Glutamatergic neuron (in vitro differentiated cells): ENCODE results near the gene METTL25B. TPM values are rescaled to one million over a fixed set of nuclear protein-coding genes. Genes with fewer than 3 reads are reported as not detected.

Source experiments
- DNase-seq: peaks from one replicate; pipeline ENCODE4 v3.0.0; 2022
- H3K27ac Mint-ChIP-seq: one replicate; pipeline ENCODE4 v1.8.0; 2020; ENCODE audit warnings: mild to moderate bottlenecking, mixed read lengths, inconsistent platforms; ENCODE audit not compliant: unreplicated experiment
- H3K27me3 Mint-ChIP-seq: one replicate; pipeline ENCODE4 v1.8.0; 2020; ENCODE audit warnings: mild to moderate bottlenecking, moderate library complexity, mixed read lengths, inconsistent platforms; ENCODE audit not compliant: unreplicated experiment
- H3K36me3 Mint-ChIP-seq: one replicate; pipeline ENCODE4 v1.8.0; 2020; ENCODE audit warnings: mild to moderate bottlenecking, mixed read lengths, inconsistent platforms; ENCODE audit not compliant: unreplicated experiment
- H3K4me1 Mint-ChIP-seq: one replicate; pipeline ENCODE4 v1.8.0; 2020; ENCODE audit warnings: mild to moderate bottlenecking, low read depth, mixed read lengths, inconsistent platforms; ENCODE audit not compliant: unreplicated experiment
- H3K4me3 Mint-ChIP-seq: one replicate; pipeline ENCODE4 v1.8.0; 2020; ENCODE audit warnings: mild to moderate bottlenecking, mixed read lengths, inconsistent platforms; ENCODE audit not compliant: unreplicated experiment
- H3K9me3 Mint-ChIP-seq: one replicate; pipeline ENCODE4 v1.8.0; 2020; ENCODE audit warnings: mild to moderate bottlenecking, moderate library complexity, mixed read lengths, inconsistent platforms; ENCODE audit not compliant: unreplicated experiment
- CTCF ChIP-seq: fragments of 200-600 bp; sonication (generic); IDR thresholded peaks from one replicate; pipeline ENCODE4 v1.5.0; 2021; ENCODE audit not compliant: partially characterized antibody, unreplicated experiment
- total RNA-seq: library from RNA; stranded (reverse); fragmentation: NEBNext Ultra II Directional; extraction: Animal tissue kit (Norgen Biotek cat#: 25700); gene quantifications from one replicate; pipeline ENCODE4 v1.2.1, GENCODE V29; 2021; ENCODE audit not compliant: unreplicated experiment

Gene METTL25B
- total RNA-seq, 1 donor from 2014 or later: 27.1 TPM

DNA sequence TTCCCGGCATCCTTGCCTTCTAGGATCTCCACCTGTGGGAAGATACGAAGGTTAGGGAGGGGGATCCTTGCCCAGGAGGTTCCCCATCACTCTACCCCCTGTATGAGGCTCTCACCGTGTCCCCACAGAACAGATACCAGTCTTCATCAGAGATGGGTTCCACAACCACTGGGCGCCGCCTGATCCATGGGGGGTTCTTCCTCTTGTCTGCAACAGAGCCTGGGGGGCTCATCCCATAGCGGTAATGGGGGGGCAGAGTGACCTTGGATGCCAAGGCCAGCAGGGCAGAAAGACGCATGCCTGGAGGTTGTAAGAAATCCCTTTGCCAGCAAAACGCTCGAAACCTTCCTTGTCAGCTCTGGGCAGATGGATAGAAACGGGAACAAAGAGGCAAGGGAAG lies 10.1 kb downstream of the METTL25B start:
- Mint-ChIP-seq H3K9me3 (peaks cover 2% of the 10 kb centered on the region), H3K4me1 (peaks cover 6% of the 10 kb centered on the region), H3K27me3 (peaks cover 3% of the 10 kb centered on the region), H3K4me3 (no peak overlapping the region), H3K27ac (no peak overlapping the region), H3K36me3 (no peaks in the 10 kb centered on the region)
- DNase-seq: no peak
- TF ChIP-seq CTCF: no peak

DNA sequence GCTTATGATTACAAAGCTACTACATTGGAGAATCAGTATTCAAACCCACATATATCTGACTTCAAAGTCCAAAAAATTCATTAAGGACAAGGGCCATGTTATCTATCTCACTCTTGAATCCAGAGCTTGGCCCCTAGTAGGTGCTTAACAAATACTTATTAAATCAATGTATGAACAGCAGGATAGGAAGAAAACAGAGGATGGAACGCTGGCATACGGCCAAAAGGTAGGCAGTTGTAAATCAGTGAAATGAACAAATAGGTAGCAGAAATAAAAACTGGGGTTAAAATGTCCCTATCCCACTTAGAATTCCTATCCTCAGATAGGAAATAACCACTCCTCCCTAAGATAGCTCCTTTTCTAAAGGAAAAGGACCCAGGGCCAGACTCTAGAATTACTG lies 10.6 kb downstream of the METTL25B start:
- H3K4me1 Mint-ChIP-seq: peaks cover 6% of the 10 kb centered on the region
- H3K27me3 Mint-ChIP-seq: peaks cover 3% of the 10 kb centered on the region
- DNase-seq: no peak
- no peak overlapping the region for H3K27ac Mint-ChIP-seq
- no peak for TF ChIP-seq CTCF
- peak overlapping the region; percentile 9 for H3K4me3 Mint-ChIP-seq
- peaks cover 2% of the 10 kb centered on the region for H3K9me3 Mint-ChIP-seq
- no peaks in the 10 kb centered on the region for H3K36me3 Mint-ChIP-seq

GRCh38 chr1:156740237-156740740 lies 12.0 kb downstream of the METTL25B start:
- DNase-seq: no peak
- Mint-ChIP-seq H3K4me1 (peaks cover 6% of the 10 kb centered on the region), H3K27ac (peak overlapping the region; percentile 89), H3K9me3 (peaks cover 2% of the 10 kb centered on the region), H3K36me3 (no peaks in the 10 kb centered on the region), H3K4me3 (peak overlapping the region; percentile 89), H3K27me3 (peaks cover 5% of the 10 kb centered on the region)
- TF ChIP-seq CTCF: no peak

DNA sequence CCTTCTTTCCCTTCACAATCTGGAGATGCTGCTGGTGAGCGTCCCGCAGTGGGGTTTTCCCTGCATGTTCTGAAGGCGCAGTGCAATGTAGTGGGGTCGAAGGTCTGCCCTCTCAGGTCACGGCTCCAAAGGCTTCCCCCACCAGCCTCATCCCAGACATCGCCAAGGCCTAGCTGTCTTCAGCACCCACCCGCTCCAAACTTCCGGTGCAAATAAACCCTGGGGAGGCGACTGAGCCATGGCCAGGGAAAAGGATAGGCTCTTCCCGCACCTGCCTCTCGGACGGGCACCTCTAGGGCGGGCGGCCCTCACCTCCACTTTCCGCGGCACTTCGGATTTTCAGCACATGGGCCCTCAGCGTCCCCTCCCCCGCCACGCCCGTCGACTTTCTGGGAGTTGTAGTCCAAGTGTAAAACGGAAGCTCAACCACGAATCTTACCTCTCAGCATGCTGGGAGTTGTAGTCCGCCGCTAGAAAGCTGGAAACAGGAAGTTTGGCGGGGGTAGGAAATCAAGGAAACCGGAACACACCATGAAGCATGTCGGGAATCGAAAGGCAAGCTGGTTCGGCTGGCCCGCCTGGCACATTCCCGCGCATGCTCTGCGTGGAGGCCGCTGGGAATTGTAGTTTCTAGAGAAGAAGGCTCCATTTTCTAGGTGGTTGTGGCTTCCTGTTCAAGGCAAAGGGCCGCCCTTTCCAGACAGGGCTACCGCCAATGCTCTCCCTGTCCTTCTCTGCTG lies 12.6 kb downstream of the METTL25B start, which contains the start of gene MRPL24:
MRPL24 (minus strand) TSS at position 348 of the 740 bp plus-strand sequence. CDS start 2,384 bp downstream, outside the sequence.
- TF ChIP-seq CTCF: no peak
- Mint-ChIP-seq H3K27me3 (peaks cover 8% of the 10 kb centered on the region), H3K9me3 (peaks cover 6% of the 10 kb centered on the region), H3K4me1 (peaks cover 11% of the 10 kb centered on the region), H3K27ac (peak within 1 kb of the TSS; percentile 89), H3K4me3 (peak within 1 kb of the TSS; percentile 89), H3K36me3 (no peaks in the 10 kb centered on the region)
- peak; percentile 95 for DNase-seq

DNA sequence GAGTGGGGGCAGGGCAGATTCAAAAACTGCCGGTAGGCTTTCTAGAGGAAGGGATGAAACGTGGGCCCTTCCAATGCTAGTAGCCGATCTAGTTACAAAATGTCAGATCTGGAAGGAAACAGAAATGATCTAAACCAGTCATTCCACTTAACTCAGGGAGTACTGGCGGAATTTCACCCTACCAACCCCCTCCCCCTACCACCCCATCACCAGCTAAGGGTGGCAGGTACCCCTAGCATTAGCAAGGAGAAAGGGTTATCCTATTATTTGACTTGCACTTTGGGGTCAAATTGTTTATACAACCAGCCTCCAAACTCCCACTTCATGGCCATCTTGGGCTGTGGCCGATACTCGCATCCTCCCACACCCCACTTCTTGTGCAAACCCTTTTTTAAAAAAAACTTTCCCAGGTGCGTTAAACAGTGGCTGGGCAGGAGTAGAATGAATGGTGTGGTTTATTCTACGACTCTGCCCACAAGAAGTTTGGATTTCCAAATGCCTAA lies 13.3 kb downstream of the METTL25B start:
- Mint-ChIP-seq H3K27ac (peak overlapping the region; percentile 89), H3K4me3 (peak overlapping the region; percentile 89), H3K36me3 (no peaks in the 10 kb centered on the region), H3K4me1 (peaks cover 17% of the 10 kb centered on the region), H3K9me3 (peaks cover 9% of the 10 kb centered on the region), H3K27me3 (peaks cover 8% of the 10 kb centered on the region)
- no peak for TF ChIP-seq CTCF
- no peak for DNase-seq
